K562 (cell line): ENCODE data around the gene ABHD16B. TPM values are rescaled to one million over a fixed set of nuclear protein-coding genes. Genes with fewer than 3 reads are reported as not detected.

ENCODE experiments used
- BRD9 ChIP-seq: fragments of 450-650 bp; IDR thresholded peaks from 2 replicates; pipeline ENCODE4 v1.6.1; 2018; ENCODE audit warnings: low read depth; ENCODE audit not compliant: partially characterized antibody
- EZH2 ChIP-seq: IDR thresholded peaks from 2 replicates; pipeline ENCODE4 v1.6.1; 2012; ENCODE audit warnings: low read depth, mild to moderate bottlenecking, inconsistent platforms, low read length, borderline replicate concordance
- MAZ ChIP-seq, 2 experiments: fragments of 450-650 bp in 1 of 2; sonication (generic) in 1 of 2; formaldehyde crosslinking; IDR thresholded peaks in 1 of 2; conservative IDR thresholded peaks in 1 of 2; 2 replicates each; pipeline versions ENCODE4 v1.4.0 to v1.5.0; 2020; ENCODE audit warnings: mild to moderate bottlenecking in 1 of 2, missing genetic modification reagents in 1 of 2
- PTTG1 ChIP-seq: fragments of 450-650 bp; IDR thresholded peaks from 2 replicates; pipeline ENCODE4 v1.6.1; 2016; ENCODE audit warnings: low read depth, mild to moderate bottlenecking, missing genetic modification characterization, missing compliant biosample characterization
- SIN3A ChIP-seq, 2 experiments: fragments of 150-350 bp in 1 of 2; IDR thresholded peaks; 2 replicates each; pipeline ENCODE4 v1.6.1; 2011 to 2016; ENCODE audit warnings: borderline replicate concordance in 2 of 2, low read depth in 2 of 2, low read length in 2 of 2, mild to moderate bottlenecking in 2 of 2, moderate library complexity in 2 of 2; ENCODE audit not compliant: control insufficient read depth in 1 of 2
- YY1 ChIP-seq, 3 experiments: IDR thresholded peaks; 2 replicates each; pipeline ENCODE4 v1.6.1; 2011; ENCODE audit warnings: low read length in 2 of 3, mild to moderate bottlenecking in 2 of 3, moderate library complexity in 2 of 3, borderline replicate concordance in 1 of 3, control low read depth in 1 of 3, low read depth in 1 of 3; ENCODE audit not compliant: insufficient read depth in 3 of 3, insufficient replicate concordance in 2 of 3, control insufficient read depth in 1 of 3, insufficient read length in 1 of 3; ENCODE audit errors: extremely low read depth in 1 of 3
- ZNF408 ChIP-seq: fragments of 250-450 bp; sonication (Bioruptor Pico); IDR thresholded peaks from 2 replicates; pipeline ENCODE4 v1.4.0; 2020; ENCODE audit warnings: low read depth, mild to moderate bottlenecking, moderate library complexity
- polyA plus RNA-seq, 8 experiments: library from polyadenylated mRNA; depleted of rRNA in 4 of 8; stranded (reverse) in 5 of 8; unstranded in 3 of 8; fragments of >200 nt; fragmentation: Nextera tagmentation in 2 of 8; fragmentation: Illumina TruSeq in 1 of 8; extraction: Ambion mirVana in 2 of 8; extraction: Trizol in 1 of 8; gene quantifications; 2 replicates each; pipeline versions ENCODE4 v1.2.1 to v1.2.3, GENCODE V29; 2011 to 2014; ENCODE audit warnings: inconsistent platforms in 1 of 8, missing spikeins in 1 of 8
- total RNA-seq, 7 experiments: library from RNA; depleted of rRNA in 6 of 7; stranded (reverse); fragments of >200 nt in 6 of 7; fragmentation: Illumina TruSeq in 2 of 7; extraction: Trizol in 2 of 7; gene quantifications; 2 replicates each; pipeline versions ENCODE4 v1.2.1 to v1.2.3, GENCODE V29; 2011 to 2021; ENCODE audit warnings: low replicate concordance in 1 of 7
- TF ChIP-seq, protein P1 (sequence below), 2 experiments: fragments of 450-650 bp; formaldehyde crosslinking in 1 of 2; IDR thresholded peaks; 2 replicates each; pipeline versions ENCODE4 v1.4.0 to v1.6.1; 2014 to 2020; ENCODE audit warnings: mild to moderate bottlenecking in 2 of 2, borderline replicate concordance in 1 of 2, low read depth in 1 of 2
- TF ChIP-seq, protein P2 (sequence below), 3 experiments: fragments of 200-800 bp in 1 of 3; sonication (Bioruptor generic) in 1 of 3; sonication (generic) in 1 of 3; formaldehyde crosslinking in 1 of 3; IDR thresholded peaks; 2 replicates each; pipeline versions ENCODE4 v1.6.1 to v1.8.0; 2016 to 2022; ENCODE audit warnings: mild to moderate bottlenecking in 2 of 3, missing compliant biosample characterization in 2 of 3, missing genetic modification characterization in 2 of 3, missing genetic modification reagents in 1 of 3
- TF ChIP-seq, protein P3 (sequence below): sonication (generic); formaldehyde crosslinking; IDR thresholded peaks from 2 replicates; pipeline ENCODE4 v1.8.0; 2022; ENCODE audit warnings: missing genetic modification reagents, mild to moderate bottlenecking, moderate library complexity, borderline replicate concordance
- TF ChIP-seq, protein P4 (sequence below): sonication (generic); formaldehyde crosslinking; IDR thresholded peaks from 2 replicates; pipeline ENCODE4 v1.8.1; 2023; ENCODE audit warnings: mild to moderate bottlenecking, missing genetic modification reagents

The ABHD16B gene
- total and polyA plus RNA-seq, 9 of the 15 experiments (the other 6 are each of a cell fraction or from before 2014, with no cell fraction given): not detected

DNA sequence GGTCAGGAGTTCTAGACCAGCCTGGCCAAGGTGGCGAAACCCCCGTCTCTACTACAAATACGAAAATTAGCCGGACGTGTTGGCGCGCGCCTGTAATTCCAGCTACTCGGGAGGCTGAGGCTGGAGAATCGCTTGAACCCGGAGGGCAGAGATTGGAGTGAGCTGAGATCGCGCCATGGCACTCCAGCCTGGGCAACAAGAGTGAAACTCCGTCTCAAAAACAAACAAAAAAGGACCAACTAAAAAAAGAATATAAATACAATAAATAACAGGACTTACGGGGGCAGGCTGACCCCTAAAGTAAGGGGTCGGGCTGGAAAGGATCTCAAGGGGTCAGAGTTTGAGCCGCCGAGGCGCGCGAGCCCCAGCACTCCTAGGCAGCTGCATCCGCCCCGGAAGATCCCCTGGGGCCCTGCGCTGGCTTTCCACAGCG, 3.3 kb downstream of the ABHD16B start (continued):
- TF ChIP-seq, protein P1, sequence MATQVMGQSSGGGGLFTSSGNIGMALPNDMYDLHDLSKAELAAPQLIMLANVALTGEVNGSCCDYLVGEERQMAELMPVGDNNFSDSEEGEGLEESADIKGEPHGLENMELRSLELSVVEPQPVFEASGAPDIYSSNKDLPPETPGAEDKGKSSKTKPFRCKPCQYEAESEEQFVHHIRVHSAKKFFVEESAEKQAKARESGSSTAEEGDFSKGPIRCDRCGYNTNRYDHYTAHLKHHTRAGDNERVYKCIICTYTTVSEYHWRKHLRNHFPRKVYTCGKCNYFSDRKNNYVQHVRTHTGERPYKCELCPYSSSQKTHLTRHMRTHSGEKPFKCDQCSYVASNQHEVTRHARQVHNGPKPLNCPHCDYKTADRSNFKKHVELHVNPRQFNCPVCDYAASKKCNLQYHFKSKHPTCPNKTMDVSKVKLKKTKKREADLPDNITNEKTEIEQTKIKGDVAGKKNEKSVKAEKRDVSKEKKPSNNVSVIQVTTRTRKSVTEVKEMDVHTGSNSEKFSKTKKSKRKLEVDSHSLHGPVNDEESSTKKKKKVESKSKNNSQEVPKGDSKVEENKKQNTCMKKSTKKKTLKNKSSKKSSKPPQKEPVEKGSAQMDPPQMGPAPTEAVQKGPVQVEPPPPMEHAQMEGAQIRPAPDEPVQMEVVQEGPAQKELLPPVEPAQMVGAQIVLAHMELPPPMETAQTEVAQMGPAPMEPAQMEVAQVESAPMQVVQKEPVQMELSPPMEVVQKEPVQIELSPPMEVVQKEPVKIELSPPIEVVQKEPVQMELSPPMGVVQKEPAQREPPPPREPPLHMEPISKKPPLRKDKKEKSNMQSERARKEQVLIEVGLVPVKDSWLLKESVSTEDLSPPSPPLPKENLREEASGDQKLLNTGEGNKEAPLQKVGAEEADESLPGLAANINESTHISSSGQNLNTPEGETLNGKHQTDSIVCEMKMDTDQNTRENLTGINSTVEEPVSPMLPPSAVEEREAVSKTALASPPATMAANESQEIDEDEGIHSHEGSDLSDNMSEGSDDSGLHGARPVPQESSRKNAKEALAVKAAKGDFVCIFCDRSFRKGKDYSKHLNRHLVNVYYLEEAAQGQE (IDR thresholded peaks at IDR 0.05; ENCODE audit: borderline replicate concordance): no peak
- TF ChIP-seq, protein P1 (CRISPR knock-in tag; IDR thresholded peaks at IDR 0.05; ENCODE audit: low read depth): 0 out of 2 replicates have a peak, but pooled peaks have one; percentile 6
- peak in 1 of 2 experiments; percentile 3; a peak in 1 of 4 replicates for TF ChIP-seq MAZ (CRISPR knock-in tag; conservative IDR thresholded peaks at IDR 0.05 in 1 of 2, IDR thresholded peaks at IDR 0.05 in 1 of 2)
- TF ChIP-seq, protein P2, sequence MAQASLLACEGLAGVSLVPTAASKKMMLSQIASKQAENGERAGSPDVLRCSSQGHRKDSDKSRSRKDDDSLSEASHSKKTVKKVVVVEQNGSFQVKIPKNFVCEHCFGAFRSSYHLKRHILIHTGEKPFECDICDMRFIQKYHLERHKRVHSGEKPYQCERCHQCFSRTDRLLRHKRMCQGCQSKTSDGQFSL (CRISPR knock-in tag; IDR thresholded peaks at IDR 0.05): no peak
- TF ChIP-seq, protein P2 (tag; IDR thresholded peaks at IDR 0.05): no peak
- no peak for TF ChIP-seq YY1 (IDR thresholded peaks at IDR 0.05; ENCODE audit: borderline replicate concordance in 1 of 3, control insufficient read depth in 1 of 3, extremely low read depth in 1 of 3, insufficient read depth in 3 of 3, insufficient read length in 1 of 3, insufficient replicate concordance in 2 of 3, low read depth in 1 of 3, low read length in 2 of 3)
- TF ChIP-seq, protein P3, sequence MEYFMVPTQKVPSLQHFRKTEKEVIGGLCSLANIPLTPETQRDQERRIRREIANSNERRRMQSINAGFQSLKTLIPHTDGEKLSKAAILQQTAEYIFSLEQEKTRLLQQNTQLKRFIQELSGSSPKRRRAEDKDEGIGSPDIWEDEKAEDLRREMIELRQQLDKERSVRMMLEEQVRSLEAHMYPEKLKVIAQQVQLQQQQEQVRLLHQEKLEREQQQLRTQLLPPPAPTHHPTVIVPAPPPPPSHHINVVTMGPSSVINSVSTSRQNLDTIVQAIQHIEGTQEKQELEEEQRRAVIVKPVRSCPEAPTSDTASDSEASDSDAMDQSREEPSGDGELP: no peak
- no peak for TF ChIP-seq PTTG1
- TF ChIP-seq SIN3A (IDR thresholded peaks at IDR 0.05; ENCODE audit: borderline replicate concordance in 2 of 2, control insufficient read depth in 1 of 2, low read depth in 2 of 2, low read length in 2 of 2): peak; percentile 3 to 43; a peak in 2 of 4 replicates
- no peak for TF ChIP-seq EZH2
- TF ChIP-seq, protein P4, sequence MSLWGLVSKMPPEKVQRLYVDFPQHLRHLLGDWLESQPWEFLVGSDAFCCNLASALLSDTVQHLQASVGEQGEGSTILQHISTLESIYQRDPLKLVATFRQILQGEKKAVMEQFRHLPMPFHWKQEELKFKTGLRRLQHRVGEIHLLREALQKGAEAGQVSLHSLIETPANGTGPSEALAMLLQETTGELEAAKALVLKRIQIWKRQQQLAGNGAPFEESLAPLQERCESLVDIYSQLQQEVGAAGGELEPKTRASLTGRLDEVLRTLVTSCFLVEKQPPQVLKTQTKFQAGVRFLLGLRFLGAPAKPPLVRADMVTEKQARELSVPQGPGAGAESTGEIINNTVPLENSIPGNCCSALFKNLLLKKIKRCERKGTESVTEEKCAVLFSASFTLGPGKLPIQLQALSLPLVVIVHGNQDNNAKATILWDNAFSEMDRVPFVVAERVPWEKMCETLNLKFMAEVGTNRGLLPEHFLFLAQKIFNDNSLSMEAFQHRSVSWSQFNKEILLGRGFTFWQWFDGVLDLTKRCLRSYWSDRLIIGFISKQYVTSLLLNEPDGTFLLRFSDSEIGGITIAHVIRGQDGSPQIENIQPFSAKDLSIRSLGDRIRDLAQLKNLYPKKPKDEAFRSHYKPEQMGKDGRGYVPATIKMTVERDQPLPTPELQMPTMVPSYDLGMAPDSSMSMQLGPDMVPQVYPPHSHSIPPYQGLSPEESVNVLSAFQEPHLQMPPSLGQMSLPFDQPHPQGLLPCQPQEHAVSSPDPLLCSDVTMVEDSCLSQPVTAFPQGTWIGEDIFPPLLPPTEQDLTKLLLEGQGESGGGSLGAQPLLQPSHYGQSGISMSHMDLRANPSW: 0 out of 2 replicates have a peak, but pooled peaks have one; percentile 15
- TF ChIP-seq ZNF408 (CRISPR knock-in tag): no peak
- peak; percentile 44 for TF ChIP-seq BRD9
